H9 (cell line): ENCODE measurements around the gene SLC9A7. TPM values are rescaled to one million over a fixed set of nuclear protein-coding genes. Genes with fewer than 3 reads are reported as not detected.

Source experiments
- DNase-seq: peaks from one replicate; pipeline ENCODE4 v3.0.0-alpha.2; 2017
- H2AFZ ChIP-seq: one replicate; pipeline ENCODE4 v1.6.1; 2013; ENCODE audit warnings: mild to moderate bottlenecking, low read length, control low read depth, moderate library complexity
- H2AK5ac ChIP-seq: 2 replicates; pipeline ENCODE4 v1.6.1; 2013; ENCODE audit warnings: low read length, control low read depth, mixed read lengths; ENCODE audit not compliant: insufficient read length
- H2BK120ac ChIP-seq: one replicate; pipeline ENCODE4 v1.6.1; 2013; ENCODE audit warnings: low read depth, mild to moderate bottlenecking, low read length, control low read depth, inconsistent platforms; ENCODE audit not compliant: poor library complexity, severe bottlenecking
- H2BK12ac ChIP-seq: 2 replicates; pipeline ENCODE4 v1.6.1; 2013; ENCODE audit warnings: low read length, control low read depth, mixed read lengths, low read depth; ENCODE audit not compliant: insufficient read length
- H2BK15ac ChIP-seq: 2 replicates; pipeline ENCODE4 v1.6.1; 2013; ENCODE audit warnings: low read depth, low read length, control low read depth
- H2BK20ac ChIP-seq: one replicate; pipeline ENCODE4 v1.6.1; 2013; ENCODE audit warnings: low read depth, mild to moderate bottlenecking, low read length, control low read depth, inconsistent platforms; ENCODE audit not compliant: poor library complexity, severe bottlenecking
- H2BK5ac ChIP-seq: 2 replicates; pipeline ENCODE4 v1.6.1; 2013; ENCODE audit warnings: low read length, control low read depth, mixed read lengths; ENCODE audit not compliant: insufficient read length
- H3K14ac ChIP-seq: 2 replicates; pipeline ENCODE4 v1.6.1; 2013; ENCODE audit warnings: low read length, control low read depth; ENCODE audit not compliant: insufficient read depth
- H3K18ac ChIP-seq: 2 replicates; pipeline ENCODE4 v1.6.1; 2013; ENCODE audit warnings: low read depth, mild to moderate bottlenecking, mixed read lengths, low read length, control low read depth; ENCODE audit not compliant: insufficient read length
- H3K23ac ChIP-seq: 2 replicates; pipeline ENCODE4 v1.6.1; 2013; ENCODE audit warnings: low read length, control low read depth, mixed read lengths, low read depth; ENCODE audit not compliant: insufficient read length
- H3K23me2 ChIP-seq: 2 replicates; pipeline ENCODE4 v1.6.1; 2013; ENCODE audit warnings: low read depth, mild to moderate bottlenecking, mixed read lengths, low read length, control low read depth; ENCODE audit not compliant: insufficient read length, poor library complexity, severe bottlenecking
- H3K27ac ChIP-seq: 2 replicates; pipeline ENCODE4 v1.5.1; 2013; ENCODE audit warnings: low read length, control low read depth, mixed read lengths, low read depth; ENCODE audit not compliant: insufficient read length
- H3K27me3 ChIP-seq: 2 replicates; pipeline ENCODE4 v1.6.1; 2013; ENCODE audit warnings: low read length, control low read depth, inconsistent platforms; ENCODE audit not compliant: insufficient read depth
- H3K4ac ChIP-seq: 2 replicates; pipeline ENCODE4 v1.6.1; 2013; ENCODE audit warnings: low read depth, mild to moderate bottlenecking, control low read depth, inconsistent platforms, low read length, moderate library complexity
- H3K4me1 ChIP-seq: 2 replicates; pipeline ENCODE4 v1.6.1; 2013; ENCODE audit warnings: low read length, control low read depth, inconsistent platforms; ENCODE audit not compliant: insufficient read depth
- H3K4me2 ChIP-seq: 2 replicates; pipeline ENCODE4 v1.6.1; 2013; ENCODE audit warnings: low read length, control low read depth, mixed read lengths; ENCODE audit not compliant: insufficient read length, insufficient read depth
- H3K56ac ChIP-seq: 2 replicates; pipeline ENCODE4 v1.6.1; 2013; ENCODE audit warnings: low read depth, mild to moderate bottlenecking, mixed read lengths, low read length, control low read depth; ENCODE audit not compliant: insufficient read length
- H3K79me1 ChIP-seq: 2 replicates; pipeline ENCODE4 v1.6.1; 2013; ENCODE audit warnings: low read depth, mild to moderate bottlenecking, moderate library complexity, low read length, control low read depth, inconsistent platforms; ENCODE audit not compliant: insufficient read depth, poor library complexity, severe bottlenecking
- H3K79me2 ChIP-seq: 2 replicates; pipeline ENCODE4 v1.6.1; 2013; ENCODE audit warnings: low read length, control low read depth, inconsistent platforms; ENCODE audit not compliant: insufficient read depth
- H3K9ac ChIP-seq: 2 replicates; pipeline ENCODE4 v1.6.1; 2013; ENCODE audit warnings: low read length, control low read depth, mixed read lengths; ENCODE audit not compliant: insufficient read length; ENCODE audit errors: extremely low read depth
- H3K9me3 ChIP-seq: one replicate; pipeline ENCODE4 v1.6.1; 2013; ENCODE audit warnings: low read depth, low read length, inconsistent platforms; ENCODE audit not compliant: control insufficient read depth
- H3T11ph ChIP-seq: one replicate; pipeline ENCODE4 v1.6.1; 2013; ENCODE audit warnings: mild to moderate bottlenecking, low read length, control low read depth, inconsistent platforms
- H4K20me1 ChIP-seq: one replicate; pipeline ENCODE4 v1.6.1; 2013; ENCODE audit not compliant: control insufficient read depth, insufficient read length, insufficient read depth
- H4K5ac ChIP-seq: 2 replicates; pipeline ENCODE4 v1.6.1; 2013; ENCODE audit warnings: low read depth, mild to moderate bottlenecking, mixed read lengths, low read length, control low read depth; ENCODE audit not compliant: insufficient read length
- H4K8ac ChIP-seq: replicated peaks from 2 replicates; pipeline ENCODE4 v1.6.1; 2013; ENCODE audit warnings: low read length, control low read depth, mixed read lengths, low read depth; ENCODE audit not compliant: insufficient read length
- H4K91ac ChIP-seq: 2 replicates; pipeline ENCODE4 v1.6.1; 2013; ENCODE audit warnings: low read depth, mild to moderate bottlenecking, moderate library complexity, mixed read lengths, low read length, control low read depth; ENCODE audit not compliant: insufficient read length
- H3K27ac Mint-ChIP-seq, 3 experiments: 2 replicates in 2 of 3; 3 replicates in 1 of 3; pipeline ENCODE4 v1.8.0; 2020 to 2021; ENCODE audit warnings: mixed read lengths in 3 of 3, mild to moderate bottlenecking in 1 of 3, moderate library complexity in 1 of 3
- H3K27me3 Mint-ChIP-seq: 2 replicates; pipeline ENCODE4 v1.8.0; 2021; ENCODE audit warnings: low read depth, mild to moderate bottlenecking, moderate library complexity, mixed read lengths
- H3K36me3 Mint-ChIP-seq, 3 experiments: 2 replicates in 2 of 3; 3 replicates in 1 of 3; pipeline ENCODE4 v1.8.0; 2020 to 2021; ENCODE audit warnings: low read depth in 3 of 3, mixed read lengths in 3 of 3; ENCODE audit not compliant: insufficient read depth in 1 of 3
- H3K4me1 Mint-ChIP-seq, 2 experiments: 2 replicates each; pipeline ENCODE4 v1.8.0; 2020; ENCODE audit warnings: mixed read lengths in 2 of 2
- H3K4me3 Mint-ChIP-seq, 2 experiments: 2 replicates in 1 of 2; 3 replicates in 1 of 2; pipeline ENCODE4 v1.8.0; 2020 to 2021; ENCODE audit warnings: mild to moderate bottlenecking in 2 of 2, mixed read lengths in 2 of 2, moderate library complexity in 1 of 2
- H3K9me3 Mint-ChIP-seq, 2 experiments: 2 replicates in 1 of 2; 3 replicates in 1 of 2; pipeline ENCODE4 v1.8.0; 2020; ENCODE audit warnings: mild to moderate bottlenecking in 2 of 2, mixed read lengths in 2 of 2, moderate library complexity in 1 of 2
- CTCF ChIP-seq: fragments of 200-600 bp; sonication (generic); conservative IDR thresholded peaks from 3 replicates; pipeline ENCODE4 v1.8.0; 2021; ENCODE audit warnings: antibody characterized with exemption, mild to moderate bottlenecking
- WGBS: extraction: QIAGEN DNeasy Blood & Tissue Kit; methylation state at CpG from one replicate; pipeline ENCODE4 v1.1.7; 2013; ENCODE audit warnings: missing lambda C conversion rate, low lambda C conversion rate, mixed read lengths; ENCODE audit not compliant: insufficient read length; ENCODE audit errors: extremely low coverage; 5-methylcytosine and 5-hydroxymethylcytosine counted together
- total RNA-seq: library from RNA; stranded (reverse); gene quantifications from 2 replicates; pipeline ENCODE4 v1.2.1, GENCODE V29; 2021

Gene SLC9A7
- total RNA-seq, 1 experiment from 2014 or later: 5.9 TPM

- H3K36me3 Mint-ChIP-seq: peaks cover 19 to 21% (median 20%) of the 10 kb centered on the region in 3 experiments
- DNase-seq: no peak
- Histone ChIP-seq H3K56ac (no peak overlapping the region), H3K79me2 (no peaks in the 10 kb centered on the region), H2BK120ac (no peak overlapping the region), H3K9me3 (peaks cover 17% of the 10 kb centered on the region), H3K9ac (no peak overlapping the region), H4K20me1 (no peaks in the 10 kb centered on the region), H3K4me2 (no peak overlapping the region), H3K23me2 (no peaks in the 10 kb centered on the region), H3T11ph (no peak overlapping the region), H3K18ac (no peak overlapping the region), H3K14ac (no peak overlapping the region), H3K27me3 (no peaks in the 10 kb centered on the region), H3K27ac (no peak overlapping the region), H2AFZ (no peak overlapping the region), H2BK5ac (no peak overlapping the region), H3K4ac (no peak overlapping the region), H4K91ac (no peak overlapping the region), H2BK12ac (no peak overlapping the region), H3K4me1 (no peaks in the 10 kb centered on the region), H2BK20ac (no peak overlapping the region), H4K5ac (no peak overlapping the region), H3K23ac (no peak overlapping the region), H3K79me1 (no peaks in the 10 kb centered on the region), H4K8ac (no peak overlapping the region), H2AK5ac (no peak overlapping the region), H2BK15ac (no peak overlapping the region)
- no peak for TF ChIP-seq CTCF
- no peaks in the 10 kb centered on the region for H3K4me1 Mint-ChIP-seq
- H3K9me3 Mint-ChIP-seq: peaks cover 73 to 79% of the 10 kb centered on the region in 2 experiments
- H3K27me3 Mint-ChIP-seq: no peaks in the 10 kb centered on the region; the same call in 1 of the 2 replicates
- no CpG with 5 or more reads among the region's 1 CpG for WGBS
- no peak overlapping the region for H3K27ac Mint-ChIP-seq
- H3K4me3 Mint-ChIP-seq: no peak overlapping the region
Measured at GRCh38 chrX:46733226-46733625, 25.7 kb downstream of the SLC9A7 start.
